A673 (cell line): Measurements from ENCODE around the gene TRAP1. TPM values are rescaled to one million over a fixed set of nuclear protein-coding genes. Genes with fewer than 3 reads are reported as not detected.

Experiments
- BruUV-seq: library from RNA; stranded (reverse); fragments of 400-500 nt; replicated peaks from 2 replicates; lab custom pipeline; 2021; lab: Mats Ljungman, UMichigan
- CTCF ChIA-PET: fragments of 300-600 bp; sonication (Branson Sonifier 250); formaldehyde crosslinking; loops from one replicate; lab custom pipeline; 2022; ENCODE audit warnings: antibody characterized with exemption; lab: Charles Lee
- POLR2A ChIA-PET: fragments of 300-600 bp; sonication (Branson Sonifier 250); formaldehyde crosslinking; loops from one replicate; lab custom pipeline; 2022; ENCODE audit warnings: antibody characterized with exemption; ENCODE audit not compliant: low non-redundant PET; lab: Charles Lee
- DNase-seq: peaks from one replicate; pipeline ENCODE4 v3.0.0-alpha.2; 2015; ENCODE audit warnings: low spot score
- H3K27ac ChIP-seq: fragments of 200-600 bp; sonication (generic); 2 replicates; pipeline ENCODE4 v1.5.1; 2016; ENCODE audit warnings: mixed run types, low read depth, mild to moderate bottlenecking, mixed read lengths, antibody characterized with exemption, low read length; ENCODE audit not compliant: poor library complexity, severe bottlenecking
- H3K27me3 ChIP-seq: fragments of 200-600 bp; sonication (generic); replicated peaks from 2 replicates; pipeline ENCODE4 v1.6.1; 2017; ENCODE audit warnings: mixed run types, low read depth, mild to moderate bottlenecking, mixed read lengths, antibody characterized with exemption, low read length; ENCODE audit not compliant: insufficient read depth, poor library complexity
- H3K36me3 ChIP-seq: fragments of 200-600 bp; sonication (generic); 2 replicates; pipeline ENCODE4 v1.6.1; 2016; ENCODE audit warnings: mixed run types, mild to moderate bottlenecking, mixed read lengths, antibody characterized with exemption, low read length; ENCODE audit not compliant: insufficient read depth, poor library complexity, severe bottlenecking
- H3K4me1 ChIP-seq: fragments of 200-600 bp; sonication (generic); 2 replicates; pipeline ENCODE4 v1.6.1; 2017; ENCODE audit warnings: mixed run types, mild to moderate bottlenecking, mixed read lengths, antibody characterized with exemption, low read length; ENCODE audit not compliant: insufficient read depth, poor library complexity, severe bottlenecking
- H3K4me3 ChIP-seq: fragments of 200-600 bp; sonication (generic); 2 replicates; pipeline ENCODE4 v1.5.1; 2016; ENCODE audit warnings: low read depth, mixed run types, mild to moderate bottlenecking, mixed read lengths, low read length; ENCODE audit not compliant: poor library complexity, severe bottlenecking
- H3K9me3 ChIP-seq: fragments of 200-600 bp; sonication (generic); 2 replicates; pipeline ENCODE4 v1.6.1; 2016; ENCODE audit warnings: mixed run types, low read depth, mild to moderate bottlenecking, mixed read lengths, antibody characterized with exemption, low read length; ENCODE audit not compliant: poor library complexity, severe bottlenecking
- EZH2 ChIP-seq: fragments of 200-600 bp; sonication (generic); IDR thresholded peaks from 2 replicates; pipeline ENCODE4 v1.6.1; 2017; ENCODE audit warnings: borderline replicate concordance, low read depth, mild to moderate bottlenecking, mixed read lengths, antibody characterized with exemption, low read length; ENCODE audit not compliant: poor library complexity, severe bottlenecking
- intact Hi-C: fragments of 100-400 bp; cut with micrococcal nuclease; formaldehyde crosslinking; loops from one replicate; pipeline ENCODE4 v1.10.0; 2022; ENCODE audit not compliant: unreplicated experiment
- total RNA-seq: library from RNA; stranded (reverse); gene quantifications from 2 replicates; pipeline ENCODE4 v1.2.3, GENCODE V29; 2021
- TF ChIP-seq, protein P1 (sequence below): fragments of 300-800, 200-600 bp; sonication (generic); conservative IDR thresholded peaks from 2 replicates; pipeline ENCODE4 v1.5.1; 2017; ENCODE audit warnings: low read depth, mild to moderate bottlenecking, antibody characterized with exemption, low read length, moderate library complexity, mixed read lengths

The TRAP1 gene
- total RNA-seq, 1 experiment from 2014 or later = 280 TPM

- intact Hi-C loops = no loop called here
- CTCF ChIA-PET = no interaction called here
- no peak overlapping the region for H3K4me3 ChIP-seq
- H3K27me3 ChIP-seq = no peaks in the 10 kb centered on the region
- POLR2A ChIA-PET = no interaction called here
- no peak overlapping the region for H3K27ac ChIP-seq
- DNase-seq = no peak
- TF ChIP-seq, protein P1, sequence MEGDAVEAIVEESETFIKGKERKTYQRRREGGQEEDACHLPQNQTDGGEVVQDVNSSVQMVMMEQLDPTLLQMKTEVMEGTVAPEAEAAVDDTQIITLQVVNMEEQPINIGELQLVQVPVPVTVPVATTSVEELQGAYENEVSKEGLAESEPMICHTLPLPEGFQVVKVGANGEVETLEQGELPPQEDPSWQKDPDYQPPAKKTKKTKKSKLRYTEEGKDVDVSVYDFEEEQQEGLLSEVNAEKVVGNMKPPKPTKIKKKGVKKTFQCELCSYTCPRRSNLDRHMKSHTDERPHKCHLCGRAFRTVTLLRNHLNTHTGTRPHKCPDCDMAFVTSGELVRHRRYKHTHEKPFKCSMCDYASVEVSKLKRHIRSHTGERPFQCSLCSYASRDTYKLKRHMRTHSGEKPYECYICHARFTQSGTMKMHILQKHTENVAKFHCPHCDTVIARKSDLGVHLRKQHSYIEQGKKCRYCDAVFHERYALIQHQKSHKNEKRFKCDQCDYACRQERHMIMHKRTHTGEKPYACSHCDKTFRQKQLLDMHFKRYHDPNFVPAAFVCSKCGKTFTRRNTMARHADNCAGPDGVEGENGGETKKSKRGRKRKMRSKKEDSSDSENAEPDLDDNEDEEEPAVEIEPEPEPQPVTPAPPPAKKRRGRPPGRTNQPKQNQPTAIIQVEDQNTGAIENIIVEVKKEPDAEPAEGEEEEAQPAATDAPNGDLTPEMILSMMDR = no peak
- no peak for TF ChIP-seq EZH2
- peaks cover 65% of the 10 kb centered on the region for H3K36me3 ChIP-seq
- H3K9me3 ChIP-seq = no peaks in the 10 kb centered on the region
- no peaks in the 10 kb centered on the region for H3K4me1 ChIP-seq
- BruUV-seq = no TSS peak
Measured at GRCh38 chr16:3671424-3671823, 45.9 kb downstream of the TRAP1 start.

DNA sequence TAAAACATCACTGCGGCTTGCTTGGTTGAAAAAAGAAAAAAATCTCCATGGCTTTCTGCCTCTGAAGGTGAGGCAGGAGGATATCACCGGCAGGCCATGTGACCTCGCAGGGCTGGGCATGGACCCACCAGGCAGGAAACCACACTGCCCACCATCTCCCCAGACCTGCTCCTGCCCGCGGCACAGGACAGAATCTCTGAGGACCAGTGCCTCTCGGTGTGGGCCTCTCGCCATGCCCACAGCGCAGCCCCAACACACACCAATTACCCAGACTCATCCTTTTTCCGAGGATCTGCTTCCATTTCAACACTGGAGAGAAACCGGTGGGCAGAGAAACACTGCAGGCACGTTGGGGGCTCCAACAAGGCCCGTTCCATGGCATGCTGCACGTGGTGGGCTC, 46.6 kb downstream of the TRAP1 start:
- BruUV-seq = no TSS peak
- H3K27ac ChIP-seq = no peak overlapping the region
- no peak for TF ChIP-seq EZH2
- TF ChIP-seq, protein P1 = no peak
- H3K4me3 ChIP-seq = no peak overlapping the region
- DNase-seq = no peak
- H3K36me3 ChIP-seq = peaks cover 65% of the 10 kb centered on the region
- H3K9me3 ChIP-seq = no peaks in the 10 kb centered on the region
- ChIA-PET POLR2A (interaction anchor here (0.5 kb wide), 1 partner anchor 34 kb away, joined by 4 read pairs; no protein-coding TSS in a partner anchor), CTCF (no interaction called here)
- no peaks in the 10 kb centered on the region for H3K4me1 ChIP-seq
- intact Hi-C loops = no loop called here
- H3K27me3 ChIP-seq = no peaks in the 10 kb centered on the region

- TF ChIP-seq EZH2 = no peak
- TF ChIP-seq, protein P1 = no peak
- ChIA-PET CTCF (no interaction called here), POLR2A (no interaction called here)
- BruUV-seq = no TSS peak
- intact Hi-C loops = no loop called here
- Histone ChIP-seq H3K4me1 (no peaks in the 10 kb centered on the region), H3K4me3 (no peak overlapping the region), H3K9me3 (no peaks in the 10 kb centered on the region), H3K36me3 (peaks cover 64% of the 10 kb centered on the region), H3K27ac (no peak overlapping the region), H3K27me3 (no peaks in the 10 kb centered on the region)
- DNase-seq = no peak
Measured at GRCh38 chr16:3669082-3669481, 48.2 kb downstream of the TRAP1 start.
